Urinary bladder (tissue), 4 donors: Measurements from ENCODE around the gene EML5. TPM values are rescaled to one million over a fixed set of nuclear protein-coding genes. Genes with fewer than 3 reads are reported as not detected.
"Not testable (repeated sequence)": the region's sequence is repeated elsewhere in the genome, so short reads cannot be mapped to it uniquely, and the experiment has no call there.

Experiments
- DNase-seq: peaks from one replicate; pipeline ENCODE4 v3.0.0-alpha.2; 2015; ENCODE audit errors: extremely low spot score
- H3K27ac ChIP-seq: one replicate; pipeline ENCODE4 v1.5.1; 2013; ENCODE audit warnings: low read depth, mild to moderate bottlenecking, moderate library complexity
- H3K36me3 ChIP-seq: one replicate; pipeline ENCODE4 v1.6.1; 2013; ENCODE audit warnings: mild to moderate bottlenecking, moderate library complexity; ENCODE audit not compliant: insufficient read depth
- H3K4me1 ChIP-seq: one replicate; pipeline ENCODE4 v1.6.1; 2013; ENCODE audit warnings: mild to moderate bottlenecking, moderate library complexity; ENCODE audit not compliant: insufficient read depth
- H3K4me3 ChIP-seq: one replicate; pipeline ENCODE4 v1.5.1; 2013; ENCODE audit warnings: low read depth, low read length
- WGBS: extraction: QIAGEN DNeasy Blood & Tissue Kit; methylation state at CpG from one replicate; pipeline ENCODE4 v1.1.7; 2013; 5-methylcytosine and 5-hydroxymethylcytosine counted together
- polyA plus RNA-seq: library from polyadenylated mRNA; stranded (reverse); fragments of 200-250 nt; gene quantifications from one replicate; pipeline ENCODE4 v1.2.3, GENCODE V29; 2013
- total RNA-seq: library from RNA; depleted of rRNA; stranded (reverse); fragments of >200 nt; gene quantifications from one replicate; pipeline ENCODE4 v1.2.3, GENCODE V29; 2014
- donor health status: healthy with polysubstance abuse.
- donor health status: healthy.

Gene EML5
- total and polyA plus RNA-seq, 2 donors, result 0.60 to 7.0 TPM

DNA sequence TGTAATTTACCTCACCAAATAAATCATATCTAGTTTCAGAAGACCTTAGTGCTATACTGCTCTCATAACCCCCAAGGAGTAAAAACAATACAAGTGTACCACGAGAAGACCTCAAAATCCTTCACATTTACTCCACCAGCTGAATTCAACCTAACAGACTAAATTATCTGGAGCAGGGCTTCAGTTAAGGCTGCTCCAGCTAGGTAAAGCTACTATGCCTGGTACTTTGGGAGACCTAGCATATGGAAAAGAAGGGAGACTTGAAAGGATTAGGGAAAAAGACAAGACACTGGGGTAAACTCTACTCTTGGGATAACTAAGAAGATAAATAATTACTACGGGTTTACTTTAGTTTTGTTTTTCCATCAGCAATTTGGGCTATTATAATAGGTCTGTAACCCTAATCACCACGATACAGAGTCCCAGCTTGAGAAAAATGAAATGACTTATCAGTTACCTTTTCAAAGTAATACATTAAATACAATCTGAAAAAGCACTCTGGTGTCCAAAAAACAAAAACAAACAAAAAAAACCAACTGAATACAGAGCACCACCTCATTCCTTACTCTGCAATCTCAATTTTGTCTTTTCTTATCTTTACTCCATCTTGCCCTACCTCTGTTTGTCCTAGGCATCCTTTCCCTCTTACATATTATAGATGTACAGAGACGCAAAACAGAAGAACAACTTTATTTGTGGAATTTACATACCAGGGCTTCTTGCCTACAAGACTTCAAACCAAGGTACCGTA is 2.1 kb downstream of the EML5 start:
- H3K4me1 ChIP-seq, result no peaks in the 10 kb centered on the region
- H3K27ac ChIP-seq, result no peak overlapping the region
- 70% methylated on average over 5 of the region's 5 CpGs for WGBS
- no peak overlapping the region for H3K4me3 ChIP-seq
- DNase-seq, result no peak
- no peaks in the 10 kb centered on the region for H3K36me3 ChIP-seq

DNA sequence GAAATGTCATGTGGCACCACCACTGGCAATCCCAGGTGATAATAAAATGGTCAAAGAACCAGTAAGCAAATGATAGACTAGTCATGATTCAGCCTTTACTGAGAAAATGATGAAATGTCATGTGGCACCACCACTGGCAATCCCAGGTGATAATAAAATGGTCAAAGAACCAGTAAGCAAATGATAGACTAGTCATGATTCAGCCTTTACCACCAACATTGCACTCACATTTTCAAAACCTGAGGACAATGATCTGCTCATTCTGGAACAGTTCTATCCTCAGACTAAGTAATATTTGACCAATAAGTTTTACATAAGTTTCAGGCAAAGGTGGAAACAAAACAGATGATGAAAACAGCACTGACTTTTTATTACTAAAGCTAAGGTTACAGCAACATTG is 3.2 kb downstream of the EML5 start:
- H3K27ac ChIP-seq, H3K4me3 ChIP-seq, H3K36me3 ChIP-seq, H3K4me1 ChIP-seq, DNase-seq: not testable (repeated sequence)

GRCh38 chr14:88786715-88787114 is 6.0 kb downstream of the EML5 start:
- DNase-seq, result no peak
- WGBS, result 83% methylated on average over 4 of the region's 4 CpGs
- H3K4me3 ChIP-seq, result no peak overlapping the region
- H3K36me3 ChIP-seq, result no peaks in the 10 kb centered on the region
- no peak overlapping the region for H3K27ac ChIP-seq
- no peaks in the 10 kb centered on the region for H3K4me1 ChIP-seq

DNA sequence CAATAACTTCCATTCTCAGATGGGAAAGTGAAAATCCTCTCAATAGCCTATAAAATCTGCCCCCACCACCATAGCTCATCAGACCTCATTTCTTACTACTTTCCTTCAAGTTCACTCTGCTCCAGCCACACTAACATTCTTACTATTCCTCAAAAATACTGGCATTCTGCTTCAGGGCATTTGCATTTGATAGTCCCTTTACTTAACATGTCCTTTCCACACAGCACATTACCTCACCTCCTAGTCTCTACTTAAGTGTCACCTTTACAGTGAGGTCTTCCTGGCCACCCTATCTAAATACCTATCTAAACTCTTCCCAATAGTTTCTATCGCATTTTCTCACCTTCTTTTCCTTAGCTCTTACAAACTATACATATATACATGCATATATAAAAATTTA is 6.8 kb downstream of the EML5 start:
- Histone ChIP-seq H3K4me1 (no peaks in the 10 kb centered on the region), H3K36me3 (no peaks in the 10 kb centered on the region), H3K4me3 (no peak overlapping the region), H3K27ac (no peak overlapping the region)
- 76% methylated on average over 1 of the region's 1 CpG for WGBS
- DNase-seq, result no peak

- Histone ChIP-seq H3K4me3 (no peak overlapping the region), H3K4me1 (no peaks in the 10 kb centered on the region), H3K36me3 (no peaks in the 10 kb centered on the region), H3K27ac (no peak overlapping the region)
- no peak for DNase-seq
- 92% methylated on average over 3 of the region's 3 CpGs for WGBS
Observed at GRCh38 chr14:88775532-88775931, 17.2 kb downstream of the EML5 start.

DNA sequence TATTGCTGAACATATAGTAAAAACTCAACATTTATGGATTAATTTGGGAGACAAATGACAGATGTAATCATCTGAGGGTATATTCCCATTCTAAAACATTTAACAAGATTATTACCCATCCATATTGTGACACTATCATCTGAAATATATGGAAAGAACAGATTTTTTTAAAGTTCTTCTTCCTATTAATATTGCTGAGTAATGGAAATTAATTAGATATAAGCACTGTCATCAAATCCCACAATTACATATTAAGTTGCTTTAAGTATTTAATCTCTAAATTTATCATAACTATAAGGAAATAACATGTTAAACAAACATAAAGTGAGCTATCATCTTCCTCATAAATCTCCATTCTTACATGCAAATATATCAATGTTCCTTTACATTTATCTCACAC is 22.0 kb downstream of the EML5 start:
- Histone ChIP-seq H3K4me3 (no peak overlapping the region), H3K27ac (no peak overlapping the region), H3K4me1 (no peaks in the 10 kb centered on the region), H3K36me3 (no peaks in the 10 kb centered on the region)
- DNase-seq, result no peak

GRCh38 chr14:88765130-88765529 is 27.6 kb downstream of the EML5 start:
- no peak for DNase-seq
- H3K4me1 ChIP-seq, result no peaks in the 10 kb centered on the region
- H3K4me3 ChIP-seq, result no peak overlapping the region
- H3K36me3 ChIP-seq, result no peaks in the 10 kb centered on the region
- 70% methylated on average over 2 of the region's 2 CpGs for WGBS
- H3K27ac ChIP-seq, result no peak overlapping the region

DNA sequence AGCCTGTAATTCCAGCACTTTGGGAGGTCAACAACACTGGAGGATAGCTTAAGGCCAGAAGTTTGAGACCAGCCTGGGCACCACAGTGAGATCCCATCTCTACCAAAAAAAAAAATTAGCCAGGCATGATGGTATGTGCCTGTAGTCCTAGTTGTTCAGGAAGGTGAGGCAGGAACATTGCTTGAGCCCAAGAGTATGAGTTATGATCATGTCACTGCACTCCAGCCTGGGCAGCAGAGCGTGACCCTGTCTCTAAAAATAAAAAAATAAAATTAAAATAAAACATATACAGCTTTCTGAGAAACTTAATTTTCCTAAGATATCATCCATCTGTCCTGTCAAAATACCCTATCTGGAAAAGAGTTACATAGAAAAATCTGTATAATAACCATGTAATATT is 38.9 kb downstream of the EML5 start:
- no peaks in the 10 kb centered on the region for H3K36me3 ChIP-seq
- no peaks in the 10 kb centered on the region for H3K4me1 ChIP-seq
- WGBS, result 90% methylated on average over 1 of the region's 1 CpG
- no peak overlapping the region for H3K27ac ChIP-seq
- H3K4me3 ChIP-seq, result no peak overlapping the region
- no peak for DNase-seq

DNA sequence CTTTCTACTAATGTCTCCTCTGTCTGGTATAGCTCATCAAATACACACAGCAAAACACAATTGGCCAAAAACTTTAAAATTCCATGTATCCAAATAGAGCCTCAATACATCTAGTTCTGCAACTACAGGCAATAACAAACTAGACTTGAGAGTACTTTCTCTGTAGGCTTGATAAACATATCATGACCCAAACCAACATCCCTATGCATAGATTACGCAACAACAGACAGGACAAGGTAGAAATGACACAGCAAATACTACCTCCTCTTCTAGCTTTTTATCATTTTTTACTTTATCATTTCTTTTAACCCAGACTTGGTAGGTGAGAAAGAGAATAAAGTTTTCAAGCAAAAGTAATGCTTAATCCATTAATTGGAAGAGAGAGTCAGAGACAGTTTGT is 41.8 kb downstream of the EML5 start:
- Histone ChIP-seq H3K4me1 (no peaks in the 10 kb centered on the region), H3K27ac (no peak overlapping the region), H3K4me3 (no peak overlapping the region), H3K36me3 (no peaks in the 10 kb centered on the region)
- WGBS, result 92% methylated on average over 1 of the region's 1 CpG
- DNase-seq, result no peak

GRCh38 chr14:88750413-88750812 is 42.3 kb downstream of the EML5 start:
- 84% methylated on average over 1 of the region's 1 CpG for WGBS
- H3K4me1 ChIP-seq, result no peaks in the 10 kb centered on the region
- DNase-seq, result no peak
- no peak overlapping the region for H3K4me3 ChIP-seq
- H3K27ac ChIP-seq, result no peak overlapping the region
- H3K36me3 ChIP-seq, result no peaks in the 10 kb centered on the region

- H3K4me3 ChIP-seq, result no peak overlapping the region
- no peaks in the 10 kb centered on the region for H3K36me3 ChIP-seq
- no peak overlapping the region for H3K27ac ChIP-seq
- no peak for DNase-seq
- H3K4me1 ChIP-seq, result no peaks in the 10 kb centered on the region
- WGBS, result 73% methylated on average over 1 of the region's 1 CpG
Observed at GRCh38 chr14:88749139-88749538, 43.6 kb downstream of the EML5 start.

GRCh38 chr14:88748288-88748687 is 44.5 kb downstream of the EML5 start:
- no peak overlapping the region for H3K4me3 ChIP-seq
- no peaks in the 10 kb centered on the region for H3K4me1 ChIP-seq
- H3K27ac ChIP-seq, result no peak overlapping the region
- DNase-seq, result no peak
- no peaks in the 10 kb centered on the region for H3K36me3 ChIP-seq
- 78% methylated on average over 1 of the region's 1 CpG for WGBS

GRCh38 chr14:88746052-88746451 is 46.7 kb downstream of the EML5 start:
- WGBS, result 37% methylated on average over 1 of the region's 1 CpG
- Histone ChIP-seq H3K4me1 (no peaks in the 10 kb centered on the region), H3K4me3 (no peak overlapping the region), H3K27ac (no peak overlapping the region), H3K36me3 (no peaks in the 10 kb centered on the region)
- DNase-seq, result no peak

GRCh38 chr14:88737245-88737644 is 55.5 kb downstream of the EML5 start:
- no peak overlapping the region for H3K27ac ChIP-seq
- WGBS, result 91% methylated on average over 9 of the region's 9 CpGs
- no peak for DNase-seq
- no peaks in the 10 kb centered on the region for H3K4me1 ChIP-seq
- no peak overlapping the region for H3K4me3 ChIP-seq
- no peaks in the 10 kb centered on the region for H3K36me3 ChIP-seq

- no peak for DNase-seq
- no peaks in the 10 kb centered on the region for H3K4me1 ChIP-seq
- 73% methylated on average over 2 of the region's 2 CpGs for WGBS
- H3K4me3 ChIP-seq, result no peak overlapping the region
- no peaks in the 10 kb centered on the region for H3K36me3 ChIP-seq
- no peak overlapping the region for H3K27ac ChIP-seq
Observed at GRCh38 chr14:88733121-88733520, 59.6 kb downstream of the EML5 start.
